Endothelial cell of umbilical vein (primary cell): ENCODE results near the gene MCC. TPM values are rescaled to one million over a fixed set of nuclear protein-coding genes. Genes with fewer than 3 reads are reported as not detected.

Experiments used
- BruUV-seq: library from RNA; stranded (reverse); fragments of 400-500 nt; replicated peaks from 2 replicates; lab custom pipeline; 2021; lab: Mats Ljungman, UMichigan
- CTCF ChIA-PET: fragments of 300-600, 350-600 bp; sonication (Branson Sonifier 250); formaldehyde crosslinking; loops from one replicate; lab custom pipeline; 2021; ENCODE audit warnings: antibody characterized with exemption, inconsistent platforms; lab: Charles Lee
- POLR2A ChIA-PET: fragments of 300-600, 350-600 bp; sonication (Branson Sonifier 250); formaldehyde crosslinking; loops from one replicate; lab custom pipeline; 2021; ENCODE audit warnings: antibody characterized with exemption, inconsistent platforms; lab: Charles Lee
- DNase-seq: peaks from one replicate; pipeline ENCODE4 v3.0.0-alpha.2; 2011; ENCODE audit warnings: low read depth, low spot score
- FAIRE-seq: peaks from 2 replicates; lab custom pipeline; 2011; peaks lifted over from hg19 to GRCh38; lab: Jason Lieb, UNC
- H2AFZ ChIP-seq: 2 replicates; pipeline ENCODE4 v1.6.0; 2012; ENCODE audit warnings: low read depth, low read length, control low read depth, inconsistent platforms
- H3K27ac ChIP-seq: 2 replicates; pipeline ENCODE4 v1.5.1; 2011; ENCODE audit warnings: low read depth, mild to moderate bottlenecking, control low read depth, low read length, moderate library complexity; ENCODE audit not compliant: insufficient read depth
- H3K27me3 ChIP-seq, 2 experiments: 2 replicates each; pipeline versions ENCODE4 v1.6.0 to v1.6.1; 2011; ENCODE audit warnings: low read length in 2 of 2, mixed read lengths in 1 of 2; ENCODE audit not compliant: control insufficient read depth in 2 of 2, insufficient read depth in 2 of 2
- H3K36me3 ChIP-seq, 2 experiments: 2 replicates in 1 of 2; 3 replicates in 1 of 2; pipeline ENCODE4 v1.5.1; 2011; ENCODE audit warnings: low read length in 2 of 2, mild to moderate bottlenecking in 1 of 2, moderate library complexity in 1 of 2; ENCODE audit not compliant: control insufficient read depth in 2 of 2, insufficient read depth in 2 of 2; ENCODE audit errors: extremely low read depth in 1 of 2
- H3K4me1 ChIP-seq: 3 replicates; pipeline ENCODE4 v1.5.1; 2011; ENCODE audit warnings: mild to moderate bottlenecking, low read length; ENCODE audit not compliant: control insufficient read depth, insufficient read depth; ENCODE audit errors: extremely low read depth
- H3K4me2 ChIP-seq: 2 replicates; pipeline ENCODE4 v1.6.1; 2011; ENCODE audit warnings: low read length, control low read depth, mixed read lengths; ENCODE audit not compliant: insufficient read depth
- H3K4me3 ChIP-seq, 3 experiments: fragments of 200-600 bp in 1 of 3; sonication (generic), shearing (Covaris generic) in 1 of 3; replicated peaks in 1 of 3; 2 replicates each; pipeline ENCODE4 v1.5.1; 2011 to 2016; ENCODE audit warnings: control low read depth in 3 of 3, low read length in 3 of 3, mild to moderate bottlenecking in 2 of 3, inconsistent platforms in 1 of 3, low read depth in 1 of 3, moderate library complexity in 1 of 3; ENCODE audit not compliant: insufficient read depth in 1 of 3
- H3K79me2 ChIP-seq: 2 replicates; pipeline ENCODE4 v1.6.0; 2012; ENCODE audit warnings: low read length, inconsistent platforms; ENCODE audit not compliant: control insufficient read depth, insufficient read depth
- H3K9ac ChIP-seq: replicated peaks from 2 replicates; pipeline ENCODE3; 2011; ENCODE audit warnings: low read length, control low read depth; ENCODE audit not compliant: insufficient read depth; ENCODE audit errors: extremely low read depth
- H3K9me1 ChIP-seq: replicated peaks from 3 replicates; pipeline ENCODE4 v1.6.0; 2011; ENCODE audit warnings: mild to moderate bottlenecking, low read length; ENCODE audit not compliant: control insufficient read depth, insufficient read depth; ENCODE audit errors: extremely low read depth
- H3K9me3 ChIP-seq: replicated peaks from 2 replicates; pipeline ENCODE4 v1.5.1; 2012; ENCODE audit warnings: low read length, inconsistent platforms; ENCODE audit not compliant: control insufficient read depth, insufficient read depth
- H4K20me1 ChIP-seq: replicated peaks from 2 replicates; pipeline ENCODE3; 2011; ENCODE audit warnings: mild to moderate bottlenecking, low read length; ENCODE audit not compliant: control insufficient read depth, insufficient read depth; ENCODE audit errors: extremely low read depth
- CTCF ChIP-seq, 2 donors: IDR thresholded peaks; 1 replicate in 1 of 2; 2 replicates in 1 of 2; pipeline ENCODE4 v1.5.1; 2011; ENCODE audit warnings: low read length in 2 of 2, mild to moderate bottlenecking in 2 of 2, moderate library complexity in 2 of 2, control low read depth in 1 of 2, inconsistent platforms in 1 of 2, low read depth in 1 of 2; ENCODE audit not compliant: insufficient read depth in 1 of 2; ENCODE audit errors: extremely low read depth in 1 of 2
- EZH2 ChIP-seq: IDR thresholded peaks from 2 replicates; pipeline ENCODE4 v1.6.1; 2012; ENCODE audit warnings: borderline replicate concordance, low read depth, mild to moderate bottlenecking, moderate library complexity, low read length, inconsistent platforms; ENCODE audit not compliant: severe bottlenecking
- FOS ChIP-seq: IDR thresholded peaks from 2 replicates; pipeline ENCODE4 v1.6.1; 2011; ENCODE audit warnings: mild to moderate bottlenecking, low read length, moderate library complexity, borderline replicate concordance; ENCODE audit not compliant: insufficient read depth
- GATA2 ChIP-seq: IDR thresholded peaks from 2 replicates; pipeline ENCODE4 v1.7.0; 2011; ENCODE audit warnings: low read depth, mild to moderate bottlenecking, moderate library complexity, mixed read lengths, low read length; ENCODE audit not compliant: insufficient read length, insufficient read depth
- JUN ChIP-seq: IDR thresholded peaks from 2 replicates; pipeline ENCODE4 v1.6.1; 2011; ENCODE audit warnings: borderline replicate concordance, low read depth; ENCODE audit not compliant: insufficient read length, insufficient read depth
- MAX ChIP-seq: IDR thresholded peaks from 2 replicates; pipeline ENCODE4 v1.6.1; 2011; ENCODE audit not compliant: insufficient read depth, insufficient read length
- MYC ChIP-seq: IDR thresholded peaks from one replicate; pipeline ENCODE4 v1.6.1; 2011; ENCODE audit warnings: mild to moderate bottlenecking, low read depth, low read length
- POLR2A ChIP-seq: IDR thresholded peaks from 2 replicates; pipeline ENCODE4 v1.6.1; 2012; ENCODE audit warnings: low read depth, mild to moderate bottlenecking, control low read depth, low read length
- POLR2AphosphoS5 ChIP-seq: IDR thresholded peaks from 2 replicates; pipeline ENCODE4 v1.6.1; 2012; ENCODE audit warnings: low read depth, mild to moderate bottlenecking, control low read depth, low read length, moderate library complexity; ENCODE audit not compliant: insufficient read depth
- dilution Hi-C: fragments of 300-500 bp; cut with MboI; formaldehyde crosslinking; loops from one replicate; pipeline ENCODE4 v1.15.0; 2019; ENCODE audit warnings: low sequenced_read_pairs; ENCODE audit not compliant: extremely low pct_ligation_motif_present
- intact Hi-C: fragments of 100-400 bp; cut with micrococcal nuclease; formaldehyde crosslinking; loops from one replicate; pipeline ENCODE4 v1.10.0; 2022
- polyA plus RNA-seq, 4 experiments: library from polyadenylated mRNA; depleted of rRNA in 3 of 4; stranded (reverse) in 3 of 4; unstranded in 1 of 4; fragments of >200 nt; gene quantifications; 2 replicates each; pipeline versions ENCODE4 v1.2.1 to v1.2.3, GENCODE V29; 2011 to 2012; ENCODE audit warnings: missing spikeins in 1 of 4
- total RNA-seq: library from RNA; stranded (reverse); gene quantifications from 2 replicates; pipeline ENCODE4 v1.2.3, GENCODE V29; 2021

The MCC gene
- total and polyA plus RNA-seq, 2 donors (not counting 3 experiments of a cell fraction or from before 2014, with no cell fraction given): 6.9 to 27.5 TPM

GRCh38 chr5:113375480-113376060 lies 112.7 kb downstream of the MCC start:
- Histone ChIP-seq H3K4me3 (no peak overlapping the region), H3K27me3 (no peaks in the 10 kb centered on the region), H2AFZ (no peak overlapping the region), H3K4me2 (no peak overlapping the region), H3K36me3 (no peaks in the 10 kb centered on the region), H3K9me3 (no peaks in the 10 kb centered on the region), H3K9ac (no peak overlapping the region), H3K27ac (no peak overlapping the region), H3K4me1 (peaks cover 34% of the 10 kb centered on the region), H3K9me1 (no peaks in the 10 kb centered on the region), H4K20me1 (no peaks in the 10 kb centered on the region), H3K79me2 (no peaks in the 10 kb centered on the region)
- CTCF ChIA-PET: interaction anchor here (0.6 to 1.2 kb wide), 3 partner anchors 9 to 135 kb away, joined by 3 to 4 read pairs (median 3); no protein-coding TSS in a partner anchor
- POLR2A ChIA-PET: interaction anchor here (0.6 kb wide), 1 partner anchor 42 kb away, joined by 5 read pairs; no protein-coding TSS in a partner anchor
- intact Hi-C loops: loop anchor here (5.0 kb wide), 1 partner anchor 122 kb away; no protein-coding TSS in a partner anchor
- FAIRE-seq: no peak
- DNase-seq: no peak
- TF ChIP-seq MYC: no peak
- no peak for TF ChIP-seq POLR2AphosphoS5
- no peak for TF ChIP-seq GATA2
- TF ChIP-seq CTCF (IDR thresholded peaks at IDR 0.05; ENCODE audit: extremely low read depth in 1 of 2, insufficient read depth in 1 of 2, low read depth in 1 of 2, low read length in 2 of 2): no peak
- no peak for TF ChIP-seq EZH2
- no peak for TF ChIP-seq POLR2A
- TF ChIP-seq JUN: no peak
- TF ChIP-seq MAX: no peak
- no peak for TF ChIP-seq FOS
- dilution Hi-C loops: no loop called here
- no TSS peak for BruUV-seq
